IMR-90 (cell line): Measurements from ENCODE around the gene WNT16. TPM values are rescaled to one million over a fixed set of nuclear protein-coding genes. Genes with fewer than 3 reads are reported as not detected.

Experiments
- ATAC-seq: fragments of 200-7000 bp; cut with Tn5 transposase; 2 replicates; pipeline ENCODE4 v1.9.1; 2020; ENCODE audit warnings: low read depth, mild to moderate bottlenecking, moderate library complexity
- BruUV-seq: library from RNA; stranded (reverse); fragments of 400-500 nt; replicated peaks from 2 replicates; lab custom pipeline; 2021; lab: Mats Ljungman, UMichigan
- CTCF ChIA-PET: fragments of 300-600 bp; formaldehyde crosslinking; extraction: SDS; loops from one replicate; lab custom pipeline; 2021; ENCODE audit warnings: antibody characterized with exemption; lab: Yijun Ruan, JAX
- POLR2A ChIA-PET: fragments of 300-600 bp; sonication (Branson Sonifier 250); formaldehyde crosslinking; loops from one replicate; lab custom pipeline; 2022; ENCODE audit warnings: antibody characterized with exemption; ENCODE audit not compliant: unreplicated experiment; lab: Charles Lee
- DNase-seq: peaks from one replicate; pipeline ENCODE4 v3.0.0; 2013
- H2AFZ ChIP-seq: replicated peaks from 2 replicates; pipeline ENCODE3; 2013; ENCODE audit warnings: low read length, mild to moderate bottlenecking; ENCODE audit not compliant: poor library complexity
- H2AK5ac ChIP-seq: 2 replicates; pipeline ENCODE4 v1.6.1; 2013; ENCODE audit warnings: low read depth, low read length, inconsistent platforms
- H2AK9ac ChIP-seq: replicated peaks from 2 replicates; pipeline ENCODE3; 2013; ENCODE audit warnings: mild to moderate bottlenecking, low read depth, low read length, moderate library complexity; ENCODE audit not compliant: poor library complexity
- H2BK120ac ChIP-seq: 2 replicates; pipeline ENCODE4 v1.6.1; 2013; ENCODE audit warnings: low read depth, low read length, inconsistent platforms
- H2BK15ac ChIP-seq: 3 replicates; pipeline ENCODE4 v1.6.1; 2013; ENCODE audit warnings: low read depth, low read length, inconsistent platforms
- H2BK20ac ChIP-seq: 2 replicates; pipeline ENCODE4 v1.6.1; 2013; ENCODE audit warnings: low read depth, mild to moderate bottlenecking, inconsistent platforms, low read length, moderate library complexity
- H2BK5ac ChIP-seq: 2 replicates; pipeline ENCODE4 v1.6.1; 2013; ENCODE audit warnings: mild to moderate bottlenecking, low read depth, low read length, inconsistent platforms; ENCODE audit not compliant: poor library complexity, severe bottlenecking
- H3K14ac ChIP-seq: replicated peaks from 2 replicates; pipeline ENCODE4 v1.6.1; 2013; ENCODE audit warnings: low read depth, low read length, inconsistent platforms
- H3K18ac ChIP-seq: 2 replicates; pipeline ENCODE4 v1.6.1; 2013; ENCODE audit warnings: low read depth, low read length, control low read depth
- H3K23ac ChIP-seq: 2 replicates; pipeline ENCODE4 v1.6.1; 2013; ENCODE audit warnings: low read depth, low read length, inconsistent platforms
- H3K27ac ChIP-seq: 2 replicates; pipeline ENCODE4 v1.5.1; 2013; ENCODE audit warnings: mild to moderate bottlenecking, control low read depth, low read length; ENCODE audit not compliant: insufficient read depth
- H3K27me3 ChIP-seq: 2 replicates; pipeline ENCODE4 v1.6.1; 2013; ENCODE audit warnings: low read length; ENCODE audit not compliant: control insufficient read depth, insufficient read depth
- H3K36me3 ChIP-seq: 2 replicates; pipeline ENCODE4 v1.6.1; 2013; ENCODE audit warnings: low read length, mixed read lengths; ENCODE audit not compliant: control insufficient read depth, insufficient read depth
- H3K4ac ChIP-seq: 2 replicates; pipeline ENCODE4 v1.6.1; 2013; ENCODE audit warnings: low read depth, low read length, inconsistent platforms
- H3K4me1 ChIP-seq: 2 replicates; pipeline ENCODE4 v1.6.1; 2013; ENCODE audit warnings: low read length, mixed read lengths; ENCODE audit not compliant: control insufficient read depth, insufficient read depth
- H3K4me2 ChIP-seq: 2 replicates; pipeline ENCODE4 v1.6.1; 2013; ENCODE audit warnings: low read depth, mild to moderate bottlenecking, control low read depth, low read length, moderate library complexity
- H3K4me3 ChIP-seq: 2 replicates; pipeline ENCODE4 v1.5.1; 2013; ENCODE audit warnings: low read depth, mild to moderate bottlenecking, control low read depth, low read length, moderate library complexity; ENCODE audit not compliant: insufficient read depth
- H3K56ac ChIP-seq: 2 replicates; pipeline ENCODE4 v1.6.1; 2013; ENCODE audit warnings: low read length, inconsistent platforms; ENCODE audit not compliant: insufficient read depth; ENCODE audit errors: extremely low read depth
- H3K79me1 ChIP-seq, 2 experiments: 2 replicates each; pipeline ENCODE4 v1.6.1; 2013; ENCODE audit warnings: low read length in 2 of 2, inconsistent platforms in 1 of 2, low read depth in 1 of 2
- H3K9ac ChIP-seq: 2 replicates; pipeline ENCODE4 v1.6.1; 2013; ENCODE audit warnings: low read depth, low read length, control low read depth
- H3K9me1 ChIP-seq: 2 replicates; pipeline ENCODE4 v1.6.1; 2013; ENCODE audit warnings: low read length, inconsistent platforms; ENCODE audit not compliant: insufficient read depth
- H3K9me3 ChIP-seq: 2 replicates; pipeline ENCODE4 v1.6.1; 2013; ENCODE audit warnings: low read length; ENCODE audit not compliant: control insufficient read depth, insufficient read depth
- H4K20me1 ChIP-seq: 2 replicates; pipeline ENCODE4 v1.6.1; 2013; ENCODE audit warnings: low read length, inconsistent platforms; ENCODE audit not compliant: insufficient read depth
- H4K5ac ChIP-seq: 2 replicates; pipeline ENCODE4 v1.6.1; 2013; ENCODE audit warnings: mild to moderate bottlenecking, low read depth, low read length, control low read depth
- H4K8ac ChIP-seq, 2 experiments: 2 replicates each; pipeline ENCODE4 v1.6.1; 2013; ENCODE audit warnings: low read depth in 2 of 2, low read length in 2 of 2, control low read depth in 1 of 2, inconsistent platforms in 1 of 2
- H4K91ac ChIP-seq: 2 replicates; pipeline ENCODE4 v1.6.1; 2013; ENCODE audit warnings: low read depth, low read length, inconsistent platforms; ENCODE audit not compliant: insufficient read depth
- BHLHE40 ChIP-seq: fragments of 150-350 bp; IDR thresholded peaks from 2 replicates; pipeline ENCODE4 v1.6.1; 2016; ENCODE audit warnings: mild to moderate bottlenecking, low read depth, low read length
- CEBPB ChIP-seq: IDR thresholded peaks from 2 replicates; pipeline ENCODE4 v1.6.1; 2012; ENCODE audit warnings: low read depth, low read length, improper control_type of control experiment
- CHD1 ChIP-seq: IDR thresholded peaks from 2 replicates; pipeline ENCODE4 v1.6.1; 2012; ENCODE audit warnings: low read depth, low read length, improper control_type of control experiment
- FOS ChIP-seq: fragments of 150-350 bp; IDR thresholded peaks from 2 replicates; pipeline ENCODE4 v1.6.1; 2016; ENCODE audit warnings: low read depth, low read length
- MAZ ChIP-seq: IDR thresholded peaks from 2 replicates; pipeline ENCODE4 v1.6.1; 2012; ENCODE audit warnings: low read depth, mild to moderate bottlenecking, low read length, improper control_type of control experiment, moderate library complexity, borderline replicate concordance
- POLR2A ChIP-seq: IDR thresholded peaks from 2 replicates; pipeline ENCODE4 v1.6.1; 2012; ENCODE audit warnings: mild to moderate bottlenecking, low read depth, low read length
- RCOR1 ChIP-seq: IDR thresholded peaks from 2 replicates; pipeline ENCODE4 v1.6.1; 2012; ENCODE audit warnings: mild to moderate bottlenecking, low read length, improper control_type of control experiment; ENCODE audit not compliant: insufficient replicate concordance
- SMC3 ChIP-seq: fragments of 150-350 bp; IDR thresholded peaks from 2 replicates; pipeline ENCODE4 v1.6.1; 2016; ENCODE audit warnings: low read depth, mild to moderate bottlenecking, antibody characterized with exemption, low read length, moderate library complexity
- WGBS, 2 experiments: methylation state at CpG; one replicate each; pipeline versions ENCODE4 v1.1.5 to v1.1.7; 2013; ENCODE audit warnings: missing lambda C conversion rate in 2 of 2; ENCODE audit not compliant: insufficient read length in 1 of 2; ENCODE audit errors: extremely low coverage in 2 of 2; 5-methylcytosine and 5-hydroxymethylcytosine counted together
- dilution Hi-C: fragments of 300-500 bp; cut with HindIII; formaldehyde crosslinking; loops from one replicate; pipeline ENCODE4 v1.14.3; 2018; ENCODE audit warnings: low sequenced_read_pairs; ENCODE audit not compliant: unreplicated experiment
- in situ Hi-C: fragments of 300-500 bp; cut with MboI; formaldehyde crosslinking; loops from 3 replicates; pipeline ENCODE4 v1.14.3; 2019; ENCODE audit warnings: low sequenced_read_pairs, inconsistent platforms, mixed read lengths
- intact Hi-C: fragments of 100-400 bp; cut with micrococcal nuclease; formaldehyde crosslinking; loops from 2 replicates; pipeline ENCODE4 v1.10.0; 2022
- polyA plus RNA-seq, 3 experiments: library from polyadenylated mRNA; depleted of rRNA; stranded (reverse); fragments of >200 nt; gene quantifications; 2 replicates each; pipeline ENCODE4 v1.2.3, GENCODE V29; 2012; ENCODE audit warnings: low replicate concordance in 1 of 3
- total RNA-seq: library from RNA; depleted of rRNA; stranded (reverse); fragments of >200 nt; gene quantifications from 2 replicates; pipeline ENCODE4 v1.2.3, GENCODE V29; 2012
- TF ChIP-seq, protein P1 (sequence below): fragments of 150-350 bp; IDR thresholded peaks from 2 replicates; pipeline ENCODE4 v1.6.1; 2016; ENCODE audit warnings: low read depth, mild to moderate bottlenecking, low read length, moderate library complexity, borderline replicate concordance
- TF ChIP-seq, protein P2 (sequence below): fragments of 150-350 bp; IDR thresholded peaks from 2 replicates; pipeline ENCODE4 v1.6.1; 2017; ENCODE audit warnings: mild to moderate bottlenecking, antibody characterized with exemption, low read length, low read depth

The WNT16 gene
- total and polyA plus RNA-seq, 2 of the 4 experiments (the other 2 are of a cell fraction), result 0.68 to 1.1 TPM

- H2AFZ ChIP-seq, result no peak overlapping the region
- H2AK9ac ChIP-seq, result no peak overlapping the region
- no peak overlapping the region for H2AK5ac ChIP-seq
- no peaks in the 10 kb centered on the region for H4K20me1 ChIP-seq
- H3K4me3 ChIP-seq, result no peak overlapping the region
- no peak overlapping the region for H3K18ac ChIP-seq
- DNase-seq, result no peak
- no peak overlapping the region for H3K56ac ChIP-seq
- H3K14ac ChIP-seq, result no peak overlapping the region
- WGBS, 2 experiments, result no CpG with 5 or more reads among the region's 2 CpGs
- in situ Hi-C loops, result no loop called here
- no peak overlapping the region for H2BK120ac ChIP-seq
- no peak for ATAC-seq
- no peak overlapping the region for H3K4ac ChIP-seq
- H2BK15ac ChIP-seq, result no peak overlapping the region
- no peak overlapping the region for H4K91ac ChIP-seq
- H3K4me1 ChIP-seq, result peaks cover 5% of the 10 kb centered on the region
- H3K27ac ChIP-seq, result no peak overlapping the region
- H3K9me1 ChIP-seq, result no peaks in the 10 kb centered on the region
- no peaks in the 10 kb centered on the region for H3K27me3 ChIP-seq
- ChIA-PET CTCF (interaction anchor here (0.7 kb wide), 1 partner anchor 175 kb away, joined by 3 read pairs; no protein-coding TSS in a partner anchor), POLR2A (no interaction called here)
- TF ChIP-seq POLR2A (no peak), BHLHE40 (no peak), FOS (no peak), MAZ (no peak), CHD1 (no peak), SMC3 (no peak), RCOR1 (no peak), CEBPB (no peak)
- TF ChIP-seq, protein P1, sequence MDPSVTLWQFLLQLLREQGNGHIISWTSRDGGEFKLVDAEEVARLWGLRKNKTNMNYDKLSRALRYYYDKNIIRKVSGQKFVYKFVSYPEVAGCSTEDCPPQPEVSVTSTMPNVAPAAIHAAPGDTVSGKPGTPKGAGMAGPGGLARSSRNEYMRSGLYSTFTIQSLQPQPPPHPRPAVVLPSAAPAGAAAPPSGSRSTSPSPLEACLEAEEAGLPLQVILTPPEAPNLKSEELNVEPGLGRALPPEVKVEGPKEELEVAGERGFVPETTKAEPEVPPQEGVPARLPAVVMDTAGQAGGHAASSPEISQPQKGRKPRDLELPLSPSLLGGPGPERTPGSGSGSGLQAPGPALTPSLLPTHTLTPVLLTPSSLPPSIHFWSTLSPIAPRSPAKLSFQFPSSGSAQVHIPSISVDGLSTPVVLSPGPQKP, result no peak
- TF ChIP-seq, protein P2, sequence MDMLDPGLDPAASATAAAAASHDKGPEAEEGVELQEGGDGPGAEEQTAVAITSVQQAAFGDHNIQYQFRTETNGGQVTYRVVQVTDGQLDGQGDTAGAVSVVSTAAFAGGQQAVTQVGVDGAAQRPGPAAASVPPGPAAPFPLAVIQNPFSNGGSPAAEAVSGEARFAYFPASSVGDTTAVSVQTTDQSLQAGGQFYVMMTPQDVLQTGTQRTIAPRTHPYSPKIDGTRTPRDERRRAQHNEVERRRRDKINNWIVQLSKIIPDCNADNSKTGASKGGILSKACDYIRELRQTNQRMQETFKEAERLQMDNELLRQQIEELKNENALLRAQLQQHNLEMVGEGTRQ, result no peak
- BruUV-seq, result no TSS peak
- peaks cover 0 to 4% of the 10 kb centered on the region in 2 experiments; a peak in 1 of 4 replicates for H3K79me1 ChIP-seq
- no peak overlapping the region for H2BK20ac ChIP-seq
- no peak overlapping the region for H4K8ac ChIP-seq
- H3K23ac ChIP-seq, result no peak overlapping the region
- H2BK5ac ChIP-seq, result no peak overlapping the region
- intact Hi-C loops, result no loop called here
- H3K9me3 ChIP-seq, result no peaks in the 10 kb centered on the region
- dilution Hi-C loops, result loop anchor here (25.0 kb wide), 1 partner anchor 190 kb away; no protein-coding TSS in a partner anchor
- no peak overlapping the region for H3K4me2 ChIP-seq
- H3K36me3 ChIP-seq, result peaks cover 11% of the 10 kb centered on the region; the same call in 1 of the 2 replicates
- no peak overlapping the region for H3K9ac ChIP-seq
- no peak overlapping the region for H4K5ac ChIP-seq
These were observed 43.1 kb downstream of the WNT16 start for GRCh38 chr7:121371883-121372282.
